GM18951 (cell line): ENCODE results near the gene LRRC55.

Source experiments
- POLR2A ChIP-seq: IDR thresholded peaks from 4 replicates; pipeline ENCODE4 v1.6.1; 2011; ENCODE audit warnings: mild to moderate bottlenecking; ENCODE audit not compliant: insufficient read length, insufficient read depth; ENCODE audit errors: extremely low read depth
- in situ Hi-C: fragments of 300-500 bp; cut with MboI; formaldehyde crosslinking; loops from one replicate; pipeline ENCODE4 v1.12.0; 2022; ENCODE audit warnings: low sequenced_read_pairs, mixed read lengths, inconsistent platforms; ENCODE audit not compliant: unreplicated experiment

The LRRC55 gene

GRCh38 chr11:57224128-57224527 is 42.4 kb downstream of the LRRC55 start:
- TF ChIP-seq POLR2A = no peak
- in situ Hi-C loops = no loop called here

DNA sequence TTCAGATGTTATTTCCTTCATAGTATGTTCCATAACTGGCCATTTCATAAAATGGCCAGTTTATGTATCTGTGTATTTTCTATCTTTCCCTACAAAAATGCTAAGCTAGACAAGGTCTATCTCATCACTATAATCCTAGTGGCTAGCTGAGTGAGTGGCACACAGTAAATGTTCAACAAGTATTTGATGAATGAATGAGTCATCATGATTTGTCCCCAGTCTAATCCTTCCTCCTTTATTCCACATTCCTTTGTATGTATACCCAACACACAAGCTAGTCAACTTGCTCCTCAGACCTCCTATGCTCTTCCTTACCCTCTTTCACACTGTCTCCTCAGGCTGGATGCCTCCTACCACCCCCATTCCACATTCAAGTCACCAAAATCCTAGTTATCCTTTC is 42.8 kb downstream of the LRRC55 start:
- in situ Hi-C loops = no loop called here
- no peak for TF ChIP-seq POLR2A

- no peak for TF ChIP-seq POLR2A
- in situ Hi-C loops = no loop called here
Observed at GRCh38 chr11:57228600-57228999, 46.8 kb downstream of the LRRC55 start.

- in situ Hi-C loops = no loop called here
- TF ChIP-seq POLR2A = no peak
Observed at GRCh38 chr11:57230316-57230715, 48.6 kb downstream of the LRRC55 start.

DNA sequence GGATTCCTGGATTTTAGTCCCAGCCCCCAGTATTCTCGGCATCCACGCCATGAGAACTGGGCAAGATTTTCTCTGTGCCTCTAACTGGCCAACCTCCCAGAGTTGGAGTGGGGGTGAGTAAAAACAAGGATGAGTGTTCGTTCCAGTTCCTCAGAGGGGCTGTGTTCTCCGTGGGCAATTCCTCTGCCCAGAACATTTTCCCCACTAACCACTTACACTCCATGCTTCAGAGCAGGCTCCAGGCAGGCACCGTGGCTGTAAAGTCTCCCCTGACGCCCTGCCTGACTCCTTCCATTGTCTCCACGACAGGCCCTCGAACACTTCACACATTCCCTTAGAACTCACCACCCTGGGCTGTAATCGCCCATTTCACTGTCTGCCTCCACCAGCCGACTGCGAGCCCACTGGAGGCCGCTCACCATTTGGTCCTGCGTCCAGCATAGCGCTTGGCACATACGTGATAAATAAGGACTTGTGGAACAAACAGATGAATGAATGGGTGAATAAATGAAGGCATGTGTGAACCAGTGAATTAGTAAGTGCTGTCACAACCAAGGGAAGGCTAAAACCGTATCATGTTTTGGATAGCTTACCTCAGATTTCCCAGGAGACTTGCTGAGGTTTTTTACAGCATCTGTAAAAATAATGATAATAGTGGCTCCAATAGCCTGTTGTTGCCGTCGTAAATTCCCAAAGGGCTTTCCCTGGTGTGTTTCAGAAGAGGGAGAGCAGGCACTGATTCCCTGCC is 49.2 kb downstream of the LRRC55 start:
- in situ Hi-C loops = no loop called here

DNA sequence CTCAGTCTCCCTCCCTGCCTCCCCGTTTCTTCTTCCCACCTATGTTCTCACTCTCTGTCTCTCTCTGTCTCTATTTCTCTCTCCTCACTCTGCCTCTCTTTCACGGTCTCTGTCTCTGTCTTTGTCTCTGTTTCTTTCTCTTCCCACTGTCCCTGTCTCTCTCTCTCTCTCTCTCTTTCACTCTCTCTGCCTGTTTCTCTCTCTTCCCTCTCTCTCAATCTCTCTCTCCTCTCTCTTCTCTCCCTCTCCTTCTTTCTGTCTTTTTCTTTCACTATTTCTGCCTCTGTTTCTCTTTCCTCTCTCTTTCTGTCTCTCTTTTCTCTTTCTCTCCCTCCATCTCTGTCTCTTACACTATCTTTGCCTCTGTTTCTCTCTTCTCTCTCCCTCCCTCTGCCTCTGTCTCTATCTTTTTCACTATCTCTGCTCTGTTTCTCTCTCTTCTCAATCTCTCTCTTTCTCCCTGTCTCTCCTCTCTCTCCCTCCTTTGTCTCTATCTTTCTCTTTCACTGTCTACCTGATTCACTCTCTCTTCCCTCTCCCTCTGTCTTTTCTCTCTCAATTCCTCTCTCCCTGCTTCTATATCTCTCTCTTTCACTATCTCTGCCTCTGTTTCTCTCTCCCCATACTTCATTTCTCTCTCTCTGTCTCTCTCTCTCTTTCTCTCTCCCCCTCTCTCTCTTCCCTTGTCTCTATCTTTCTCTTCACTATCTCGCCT is 49.9 kb downstream of the LRRC55 start:
- in situ Hi-C loops = no loop called here
- no peak for TF ChIP-seq POLR2A

More for the DNA sequence above, 49.2 kb downstream of the LRRC55 start:
- TF ChIP-seq POLR2A = no peak

GRCh38 chr11:57233702-57234101 is 51.9 kb downstream of the LRRC55 start:
- in situ Hi-C loops = no loop called here
- TF ChIP-seq POLR2A = no peak

DNA sequence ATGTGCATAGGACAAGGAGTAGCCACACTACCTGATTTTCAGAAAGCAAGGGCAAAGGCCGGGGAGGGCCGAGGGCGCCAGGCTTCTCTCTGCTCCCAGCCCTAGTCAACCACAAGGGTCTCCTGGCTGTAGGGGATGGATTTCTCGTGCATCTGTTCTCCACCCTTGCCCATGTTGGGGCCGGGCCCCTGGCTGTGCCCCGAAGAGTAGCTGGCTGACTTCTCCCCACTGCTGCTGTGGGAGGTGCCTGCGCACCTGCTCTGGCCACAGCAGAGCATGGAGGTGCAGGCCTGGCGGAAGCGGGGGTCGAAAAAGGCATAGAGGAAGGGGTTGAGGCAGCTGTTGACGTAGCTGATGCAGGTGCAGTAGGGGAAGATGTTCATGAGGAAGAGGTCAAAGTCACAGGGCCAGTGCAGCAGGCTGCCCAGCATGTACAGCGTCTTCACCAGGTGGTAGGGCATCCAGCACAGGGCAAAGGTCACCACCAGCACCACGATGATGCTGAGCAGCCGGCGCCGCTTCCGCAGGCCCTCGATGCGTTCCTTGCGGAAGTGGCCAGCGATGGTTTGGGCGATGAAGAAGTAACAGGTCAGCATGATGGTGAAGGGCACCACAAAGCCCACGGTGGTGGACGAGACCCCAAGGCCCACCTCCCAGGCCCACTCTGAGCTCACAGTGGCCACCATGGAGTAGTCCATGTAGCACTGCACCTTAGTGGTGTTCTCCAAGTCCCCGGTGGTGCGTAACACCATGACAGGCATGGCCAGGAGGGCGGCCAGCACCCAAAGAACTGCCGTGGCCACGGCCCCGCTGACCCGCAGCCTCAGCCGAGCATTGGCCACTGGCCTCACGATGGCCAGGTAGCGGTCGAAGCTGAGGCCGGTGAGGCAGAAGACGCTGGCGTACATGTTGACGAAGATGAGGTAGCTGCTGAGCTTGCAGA is 54.3 kb downstream of the LRRC55 start:
- in situ Hi-C loops = no loop called here
- TF ChIP-seq POLR2A = no peak

DNA sequence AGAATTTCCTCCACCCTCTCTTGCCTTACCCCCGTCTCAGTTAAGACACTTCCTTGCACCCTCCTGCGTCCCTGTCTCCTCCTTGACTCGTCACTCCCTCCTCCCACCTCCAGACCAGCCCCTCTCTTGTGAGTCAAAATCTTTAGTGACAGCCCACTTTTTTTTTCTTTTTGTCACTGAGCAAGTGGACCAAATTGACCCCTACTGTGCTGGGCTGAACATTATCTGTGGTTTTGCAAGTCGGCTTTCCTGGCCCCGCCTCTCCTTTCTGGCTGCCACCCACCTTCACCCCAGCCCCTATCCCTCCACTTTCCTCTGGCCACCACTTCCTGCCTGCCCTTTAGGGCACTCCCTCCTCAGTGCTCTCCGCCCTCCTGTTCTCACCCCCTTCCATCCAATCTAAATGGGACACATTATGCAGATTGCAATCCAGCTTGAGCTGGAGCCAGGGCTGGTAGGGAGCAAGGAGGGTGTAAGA is 55.5 kb downstream of the LRRC55 start, which contains the start of gene APLNR:
Gene APLNR (minus strand): TSS at position 47 of the 478 bp plus-strand sequence. CDS start 246 bp downstream, outside the sequence.
- in situ Hi-C loops = no loop called here
- TF ChIP-seq POLR2A = no peak

DNA sequence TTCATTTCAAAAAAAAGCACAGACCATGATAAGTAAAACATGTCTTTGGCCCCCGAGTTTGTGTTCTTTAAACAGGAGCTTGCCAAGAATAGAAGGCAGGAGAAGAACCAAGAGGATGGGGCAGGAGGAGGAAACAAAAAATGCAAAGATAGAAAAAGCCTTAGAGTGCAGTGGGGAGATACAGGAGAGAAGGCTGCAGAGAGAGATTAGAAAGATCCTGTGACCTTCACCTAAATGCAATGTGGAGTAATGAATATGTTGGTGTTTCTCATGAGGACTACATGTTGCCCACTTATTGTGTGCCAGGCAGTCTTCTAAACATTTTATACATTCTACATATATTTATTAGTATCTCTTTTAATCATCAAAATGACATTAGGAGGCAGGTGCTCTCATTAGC is 57.6 kb downstream of the LRRC55 start:
- TF ChIP-seq POLR2A = no peak
- in situ Hi-C loops = no loop called here

- no peak for TF ChIP-seq POLR2A
- in situ Hi-C loops = loop anchor here (10.0 kb wide), 2 partner anchors 125 to 395 kb away; no protein-coding TSS in a partner anchor
Observed at GRCh38 chr11:57240007-57240406, 58.3 kb downstream of the LRRC55 start.

GRCh38 chr11:57240757-57241156 is 59.0 kb downstream of the LRRC55 start:
- in situ Hi-C loops = loop anchor here (10.0 kb wide), 2 partner anchors 126 to 396 kb away; no protein-coding TSS in a partner anchor
- no peak for TF ChIP-seq POLR2A
